ENCODE data around the gene METRNL.
"Not testable (repeated sequence)": the region's sequence is repeated elsewhere in the genome, so short reads cannot be mapped to it uniquely, and the experiment has no call there.

DNA sequence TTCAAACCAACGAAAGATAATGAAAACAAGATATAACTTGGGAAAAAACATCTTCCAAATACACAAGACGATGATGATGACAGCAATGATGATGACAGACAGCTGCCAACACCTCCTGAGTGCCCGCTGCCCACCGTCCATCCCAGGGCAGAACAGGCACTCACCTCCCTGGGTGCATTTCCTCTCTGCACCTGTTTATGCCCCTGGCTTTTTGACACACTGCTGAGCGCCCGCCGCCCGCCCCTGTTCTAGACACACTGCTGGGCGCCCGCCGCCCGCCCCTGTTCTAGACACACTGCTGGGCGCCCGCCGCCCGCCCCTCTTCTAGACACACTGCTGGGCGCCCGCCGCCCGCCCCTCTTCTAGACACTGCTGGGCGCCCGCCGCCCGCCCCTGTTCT is 40.4 kb upstream of the METRNL start:
- TF ChIP-seq, protein P1, sequence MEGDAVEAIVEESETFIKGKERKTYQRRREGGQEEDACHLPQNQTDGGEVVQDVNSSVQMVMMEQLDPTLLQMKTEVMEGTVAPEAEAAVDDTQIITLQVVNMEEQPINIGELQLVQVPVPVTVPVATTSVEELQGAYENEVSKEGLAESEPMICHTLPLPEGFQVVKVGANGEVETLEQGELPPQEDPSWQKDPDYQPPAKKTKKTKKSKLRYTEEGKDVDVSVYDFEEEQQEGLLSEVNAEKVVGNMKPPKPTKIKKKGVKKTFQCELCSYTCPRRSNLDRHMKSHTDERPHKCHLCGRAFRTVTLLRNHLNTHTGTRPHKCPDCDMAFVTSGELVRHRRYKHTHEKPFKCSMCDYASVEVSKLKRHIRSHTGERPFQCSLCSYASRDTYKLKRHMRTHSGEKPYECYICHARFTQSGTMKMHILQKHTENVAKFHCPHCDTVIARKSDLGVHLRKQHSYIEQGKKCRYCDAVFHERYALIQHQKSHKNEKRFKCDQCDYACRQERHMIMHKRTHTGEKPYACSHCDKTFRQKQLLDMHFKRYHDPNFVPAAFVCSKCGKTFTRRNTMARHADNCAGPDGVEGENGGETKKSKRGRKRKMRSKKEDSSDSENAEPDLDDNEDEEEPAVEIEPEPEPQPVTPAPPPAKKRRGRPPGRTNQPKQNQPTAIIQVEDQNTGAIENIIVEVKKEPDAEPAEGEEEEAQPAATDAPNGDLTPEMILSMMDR (conservative IDR thresholded peaks at IDR 0.05), result not testable (repeated sequence)
- TF ChIP-seq EZH2 (IDR thresholded peaks at IDR 0.05; ENCODE audit: low read depth), result not testable (repeated sequence)

Data from PC-9 (cell line).